SK-N-MC (cell line): Measurements from ENCODE around the gene HOXD9.

ENCODE experiments used
- EZH2 ChIP-seq: fragments of 200-600 bp; sonication (generic); IDR thresholded peaks from one replicate; pipeline ENCODE4 v1.6.1; 2017; ENCODE audit warnings: antibody characterized with exemption
- FOXP2 ChIP-seq: optimal IDR thresholded peaks from 2 replicates; pipeline ENCODE3; 2011; ENCODE audit warnings: mild to moderate bottlenecking, moderate library complexity; ENCODE audit not compliant: insufficient read depth; ENCODE audit errors: extremely low read length, control extremely low read depth
- POLR2AphosphoS5 ChIP-seq: IDR thresholded peaks from 2 replicates; pipeline ENCODE4 v1.6.1; 2012; ENCODE audit warnings: mild to moderate bottlenecking, low read depth, low read length, borderline replicate concordance

GRCh38 chr2:176157499-176158185, 35.1 kb downstream of the HOXD9 start:
- TF ChIP-seq POLR2AphosphoS5 (peak; percentile 36; the same call in 1 of the 2 replicates), EZH2 (no peak), FOXP2 (no peak)
